HEK293T (cell line): ENCODE measurements around the gene DAO.

Experiments
- CTCF ChIA-PET: fragments of 350-600 bp; formaldehyde crosslinking; extraction: SDS; loops from one replicate; lab custom pipeline; 2021; ENCODE audit warnings: antibody characterized with exemption, inconsistent platforms; lab: Yijun Ruan, JAX
- POLR2A ChIA-PET: fragments of 350-600 bp; formaldehyde crosslinking; extraction: SDS; loops from one replicate; lab custom pipeline; 2020; ENCODE audit warnings: antibody characterized with exemption, inconsistent platforms; lab: Yijun Ruan, JAX
- DNase-seq: peaks from one replicate; pipeline ENCODE4 v3.0.0; 2012; ENCODE audit warnings: mixed read lengths; ENCODE audit errors: extremely low spot score
- ARNT ChIP-seq: fragments of 450-650 bp; IDR thresholded peaks from 2 replicates; pipeline ENCODE4 v1.6.1; 2017; ENCODE audit warnings: mild to moderate bottlenecking
- BHLHE40 ChIP-seq: fragments of 450-650 bp; IDR thresholded peaks from 2 replicates; pipeline ENCODE4 v1.6.1; 2016; ENCODE audit warnings: mild to moderate bottlenecking, moderate library complexity, borderline replicate concordance
- CTBP1 ChIP-seq: fragments of 450-650 bp; IDR thresholded peaks from 2 replicates; pipeline ENCODE4 v1.6.1; 2016; ENCODE audit warnings: borderline replicate concordance
- ELF4 ChIP-seq: fragments of 450-650 bp; IDR thresholded peaks from 2 replicates; pipeline ENCODE4 v1.6.1; 2017; ENCODE audit warnings: antibody characterized with exemption
- FOXA1 ChIP-seq: fragments of 450-650 bp; IDR thresholded peaks from 2 replicates; pipeline ENCODE4 v1.6.1; 2016; ENCODE audit warnings: mild to moderate bottlenecking
- FOXK2 ChIP-seq: fragments of 450-650 bp; IDR thresholded peaks from 2 replicates; pipeline ENCODE4 v1.6.1; 2016; ENCODE audit warnings: mild to moderate bottlenecking
- FOXM1 ChIP-seq: fragments of 450-650 bp; IDR thresholded peaks from 2 replicates; pipeline ENCODE4 v1.6.1; 2017; ENCODE audit warnings: mild to moderate bottlenecking, borderline replicate concordance
- HDGF ChIP-seq: fragments of 450-650 bp; IDR thresholded peaks from 2 replicates; pipeline ENCODE4 v1.6.1; 2017; ENCODE audit warnings: antibody characterized with exemption, borderline replicate concordance
- L3MBTL2 ChIP-seq: fragments of 450-650 bp; conservative IDR thresholded peaks from 2 replicates; pipeline ENCODE4 v1.6.1; 2016; ENCODE audit warnings: mild to moderate bottlenecking
- LEF1 ChIP-seq: fragments of 450-650 bp; IDR thresholded peaks from 2 replicates; pipeline ENCODE4 v1.6.1; 2017; ENCODE audit warnings: mild to moderate bottlenecking, borderline replicate concordance
- NFRKB ChIP-seq: fragments of 450-650 bp; IDR thresholded peaks from 2 replicates; pipeline ENCODE4 v1.6.1; 2016; ENCODE audit warnings: mild to moderate bottlenecking, moderate library complexity
- SP1 ChIP-seq: fragments of 450-650 bp; IDR thresholded peaks from 2 replicates; pipeline ENCODE4 v1.6.1; 2017
- SUZ12 ChIP-seq: fragments of 450-650 bp; IDR thresholded peaks from 2 replicates; pipeline ENCODE4 v1.6.1; 2016; ENCODE audit warnings: mild to moderate bottlenecking
- TARDBP ChIP-seq: fragments of 450-650 bp; IDR thresholded peaks from 2 replicates; pipeline ENCODE4 v1.6.1; 2016
- ZNF384 ChIP-seq: fragments of 450-650 bp; IDR thresholded peaks from 2 replicates; pipeline ENCODE4 v1.6.1; 2016
- TF ChIP-seq, protein P1 (sequence below): fragments of 450-650 bp; IDR thresholded peaks from 2 replicates; pipeline ENCODE4 v1.6.1; 2016

The DAO gene

GRCh38 chr12:108911915-108912314, 32.0 kb downstream of the DAO start:
- ChIA-PET POLR2A (no interaction called here), CTCF (no interaction called here)
- no peak for DNase-seq
- TF ChIP-seq LEF1 (no peak), SUZ12 (no peak), FOXK2 (no peak), FOXM1 (no peak), ZNF384 (no peak), FOXA1 (no peak), TARDBP (no peak), SP1 (no peak)

GRCh38 chr12:108912361-108912760, 32.5 kb downstream of the DAO start:
- CTCF ChIA-PET: no interaction called here
- TF ChIP-seq NFRKB (no peak), ARNT (no peak), SP1 (no peak)
- TF ChIP-seq, protein P1, sequence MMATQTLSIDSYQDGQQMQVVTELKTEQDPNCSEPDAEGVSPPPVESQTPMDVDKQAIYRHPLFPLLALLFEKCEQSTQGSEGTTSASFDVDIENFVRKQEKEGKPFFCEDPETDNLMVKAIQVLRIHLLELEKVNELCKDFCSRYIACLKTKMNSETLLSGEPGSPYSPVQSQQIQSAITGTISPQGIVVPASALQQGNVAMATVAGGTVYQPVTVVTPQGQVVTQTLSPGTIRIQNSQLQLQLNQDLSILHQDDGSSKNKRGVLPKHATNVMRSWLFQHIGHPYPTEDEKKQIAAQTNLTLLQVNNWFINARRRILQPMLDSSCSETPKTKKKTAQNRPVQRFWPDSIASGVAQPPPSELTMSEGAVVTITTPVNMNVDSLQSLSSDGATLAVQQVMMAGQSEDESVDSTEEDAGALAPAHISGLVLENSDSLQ: no peak
- POLR2A ChIA-PET: no interaction called here
- no peak for DNase-seq

DNA sequence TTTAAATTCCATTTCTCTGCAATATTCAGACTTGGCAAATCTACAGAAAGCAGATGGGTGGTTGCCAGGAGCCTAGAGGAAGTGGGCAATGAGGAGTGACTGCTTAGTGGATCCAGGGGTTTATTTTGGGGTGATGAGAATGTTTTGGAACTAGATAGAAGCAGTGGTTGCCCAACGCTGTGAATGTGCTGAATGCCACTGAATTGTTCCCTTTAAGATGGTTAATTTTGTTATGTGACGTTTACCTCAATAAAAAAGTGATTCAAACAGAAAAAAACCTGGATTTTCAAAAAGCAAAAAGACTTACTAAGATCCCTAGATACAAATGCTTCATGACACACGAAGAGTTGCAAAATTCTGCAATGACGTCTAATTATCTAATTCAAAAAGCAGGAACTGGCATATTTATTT, 34.2 kb downstream of the DAO start:
- ChIA-PET CTCF (no interaction called here), POLR2A (no interaction called here)
- no peak for DNase-seq
- no peak for TF ChIP-seq FOXM1
- no peak for TF ChIP-seq HDGF
- TF ChIP-seq TARDBP: no peak
- no peak for TF ChIP-seq BHLHE40
- TF ChIP-seq, protein P1: no peak
- TF ChIP-seq ARNT: no peak
- no peak for TF ChIP-seq FOXK2
- TF ChIP-seq SUZ12: no peak
- TF ChIP-seq L3MBTL2: no peak
- TF ChIP-seq ZNF384: no peak
- no peak for TF ChIP-seq FOXA1
- no peak for TF ChIP-seq SP1
- no peak for TF ChIP-seq CTBP1
- no peak for TF ChIP-seq ELF4
- TF ChIP-seq LEF1: no peak
- TF ChIP-seq NFRKB: no peak

GRCh38 chr12:108915632-108916133, 35.8 kb downstream of the DAO start:
- POLR2A ChIA-PET: no interaction called here
- CTCF ChIA-PET: no interaction called here
- no peak for DNase-seq
- TF ChIP-seq BHLHE40 (no peak), SP1 (no peak), CTBP1 (no peak), SUZ12 (no peak), LEF1 (no peak), FOXM1 (no peak), ELF4 (no peak), ARNT (no peak), NFRKB (no peak), ZNF384 (no peak), FOXA1 (no peak), L3MBTL2 (no peak), TARDBP (no peak), FOXK2 (no peak), HDGF (no peak)
- TF ChIP-seq, protein P1: no peak

DNA sequence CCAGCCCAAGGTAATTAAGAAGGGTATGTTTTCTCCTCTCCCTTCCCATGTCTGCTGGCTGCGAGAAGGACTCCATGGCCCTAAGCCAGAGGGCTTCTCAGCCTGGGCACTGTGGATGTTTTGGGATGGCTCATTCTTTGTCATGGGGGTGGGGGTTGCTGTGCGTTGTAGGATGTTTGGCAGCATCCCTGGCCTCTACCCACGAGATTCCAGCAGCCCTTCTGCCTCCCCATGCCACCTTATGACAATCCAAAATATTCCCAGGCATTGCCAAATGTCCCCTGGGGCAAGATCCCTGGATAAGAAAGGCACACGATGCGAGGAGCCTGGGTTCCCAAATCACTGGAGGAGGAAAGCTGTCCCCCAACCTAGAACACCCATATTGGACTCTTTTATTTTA, 36.4 kb downstream of the DAO start:
- ChIA-PET CTCF (no interaction called here), POLR2A (no interaction called here)
- no peak for DNase-seq
- TF ChIP-seq LEF1 (no peak), FOXM1 (no peak), CTBP1 (no peak), FOXA1 (no peak), ELF4 (no peak), NFRKB (no peak), FOXK2 (no peak), ARNT (no peak), HDGF (no peak), SP1 (no peak), ZNF384 (no peak), L3MBTL2 (no peak), SUZ12 (no peak), TARDBP (no peak), BHLHE40 (no peak)
- TF ChIP-seq, protein P1: no peak

- ChIA-PET POLR2A (no interaction called here), CTCF (no interaction called here)
- no peak for DNase-seq
- TF ChIP-seq LEF1: no peak
- no peak for TF ChIP-seq HDGF
- TF ChIP-seq FOXA1: no peak
- TF ChIP-seq, protein P1: no peak
- no peak for TF ChIP-seq SP1
- TF ChIP-seq ZNF384: no peak
- TF ChIP-seq L3MBTL2: no peak
- no peak for TF ChIP-seq TARDBP
- TF ChIP-seq ARNT: no peak
- TF ChIP-seq SUZ12: no peak
- TF ChIP-seq ELF4: no peak
- TF ChIP-seq CTBP1: no peak
- no peak for TF ChIP-seq FOXK2
- TF ChIP-seq FOXM1: no peak
- TF ChIP-seq BHLHE40: no peak
- TF ChIP-seq NFRKB: no peak
Observed at GRCh38 chr12:108918206-108918605, 38.3 kb downstream of the DAO start.
